Keratinocyte (primary cell): Measurements from ENCODE around the gene JPH2. TPM values are rescaled to one million over a fixed set of nuclear protein-coding genes. Genes with fewer than 3 reads are reported as not detected.

ENCODE experiments used
- DNase-seq: peaks from one replicate; pipeline ENCODE4 v3.0.0-alpha.2; 2011; ENCODE audit warnings: low read depth, missing footprints, low spot score
- FAIRE-seq: peaks from 2 replicates; lab custom pipeline; 2011; peaks lifted over from hg19 to GRCh38; lab: Jason Lieb, UNC
- H2AFZ ChIP-seq: 2 replicates; pipeline ENCODE4 v1.6.0; 2012; ENCODE audit warnings: low read length, control low read depth, inconsistent platforms; ENCODE audit not compliant: control insufficient read depth
- H3K27ac ChIP-seq: 2 replicates; pipeline ENCODE4 v1.5.1; 2011; ENCODE audit warnings: low read length; ENCODE audit not compliant: control insufficient read depth, insufficient read depth
- H3K27me3 ChIP-seq: 3 replicates; pipeline ENCODE4 v1.6.0; 2011; ENCODE audit warnings: low read length; ENCODE audit not compliant: control insufficient read depth, insufficient read depth; ENCODE audit errors: extremely low read depth
- H3K36me3 ChIP-seq, 2 experiments: 2 replicates in 1 of 2; 3 replicates in 1 of 2; pipeline ENCODE4 v1.5.1; 2011; ENCODE audit warnings: low read length in 2 of 2, mild to moderate bottlenecking in 1 of 2; ENCODE audit not compliant: control insufficient read depth in 2 of 2, insufficient read depth in 2 of 2; ENCODE audit errors: extremely low read depth in 1 of 2
- H3K4me1 ChIP-seq: 3 replicates; pipeline ENCODE4 v1.5.1; 2011; ENCODE audit warnings: low read length; ENCODE audit not compliant: control insufficient read depth, insufficient read depth; ENCODE audit errors: extremely low read depth
- H3K4me2 ChIP-seq: 3 replicates; pipeline ENCODE4 v1.6.0; 2011; ENCODE audit warnings: low read depth, low read length; ENCODE audit not compliant: control insufficient read depth, insufficient read depth; ENCODE audit errors: extremely low read depth
- H3K4me3 ChIP-seq, 3 experiments: fragments of 200-600 bp in 1 of 3; sonication (generic) in 1 of 3; 2 replicates in 2 of 3; 3 replicates in 1 of 3; pipeline ENCODE4 v1.5.1; 2011 to 2016; ENCODE audit warnings: low read length in 3 of 3, mild to moderate bottlenecking in 3 of 3, control low read depth in 2 of 3, inconsistent platforms in 1 of 3, low read depth in 1 of 3, mixed read lengths in 1 of 3, mixed run types in 1 of 3, moderate library complexity in 1 of 3; ENCODE audit not compliant: control insufficient read depth in 2 of 3, insufficient read depth in 2 of 3; ENCODE audit errors: extremely low read depth in 1 of 3
- H3K79me2 ChIP-seq: 2 replicates; pipeline ENCODE4 v1.6.0; 2012; ENCODE audit warnings: low read length; ENCODE audit not compliant: control insufficient read depth, insufficient read depth
- H3K9ac ChIP-seq: 3 replicates; pipeline ENCODE4 v1.6.0; 2011; ENCODE audit warnings: low read length; ENCODE audit not compliant: control insufficient read depth, insufficient read depth; ENCODE audit errors: extremely low read depth
- H3K9me1 ChIP-seq: 3 replicates; pipeline ENCODE4 v1.6.0; 2011; ENCODE audit warnings: low read length; ENCODE audit not compliant: control insufficient read depth, insufficient read depth; ENCODE audit errors: extremely low read depth
- H3K9me3 ChIP-seq: 2 replicates; pipeline ENCODE4 v1.5.1; 2012; ENCODE audit warnings: low read depth, low read length; ENCODE audit not compliant: control insufficient read depth
- H4K20me1 ChIP-seq: 3 replicates; pipeline ENCODE4 v1.6.0; 2011; ENCODE audit warnings: low read length; ENCODE audit not compliant: control insufficient read depth, insufficient read depth; ENCODE audit errors: extremely low read depth
- EZH2 ChIP-seq: IDR thresholded peaks from one replicate; pipeline ENCODE4 v1.6.1; 2012; ENCODE audit warnings: inconsistent platforms, mild to moderate bottlenecking, low read length, moderate library complexity
- dilution Hi-C: fragments of 300-500 bp; cut with MboI; formaldehyde crosslinking; loops from one replicate; pipeline ENCODE4 v1.7.0; 2020; ENCODE audit warnings: low sequenced_read_pairs; ENCODE audit not compliant: extremely low pct_ligation_motif_present
- polyA plus RNA-seq, 5 experiments: library from polyadenylated mRNA; depleted of rRNA in 3 of 5; stranded (reverse) in 3 of 5; stranded (forward) in 1 of 5; unstranded in 1 of 5; fragments of >200 nt; gene quantifications; 1 replicate in 1 of 5; 2 replicates in 3 of 5; 3 replicates in 1 of 5; pipeline versions ENCODE4 v1.2.1 to v1.2.3, GENCODE V29; 2011 to 2012; ENCODE audit warnings: missing spikeins in 2 of 5, low read depth in 1 of 5, low replicate concordance in 1 of 5
- TF ChIP-seq, protein P1 (sequence below), 3 experiments: IDR thresholded peaks in 1 of 3; conservative IDR thresholded peaks in 1 of 3; optimal IDR thresholded peaks in 1 of 3; 2 replicates in 2 of 3; 3 replicates in 1 of 3; pipeline versions ENCODE3 to v1.5.1; 2011; ENCODE audit warnings: low read length in 3 of 3, mild to moderate bottlenecking in 3 of 3, moderate library complexity in 2 of 3, control low read depth in 1 of 3, inconsistent platforms in 1 of 3; ENCODE audit not compliant: insufficient read depth in 2 of 3; ENCODE audit errors: extremely low read depth in 1 of 3

The JPH2 gene
- polyA plus RNA-seq, 1 donor (not counting 4 experiments of a cell fraction or from before 2014, with no cell fraction given), result 2.5 TPM

- Histone ChIP-seq H3K27me3 (no peaks in the 10 kb centered on the region), H3K9me1 (no peaks in the 10 kb centered on the region), H3K79me2 (peaks cover 68% of the 10 kb centered on the region), H3K9ac (no peak overlapping the region), H3K4me1 (peaks cover 40% of the 10 kb centered on the region), H3K27ac (no peak overlapping the region), H3K4me2 (no peak overlapping the region), H2AFZ (no peak overlapping the region), H3K9me3 (no peaks in the 10 kb centered on the region), H4K20me1 (peaks cover 2% of the 10 kb centered on the region), H3K4me3 (no peak overlapping the region), H3K36me3 (peaks cover 2 to 17% of the 10 kb centered on the region in 2 experiments)
- TF ChIP-seq EZH2, result no peak
- TF ChIP-seq, protein P1, sequence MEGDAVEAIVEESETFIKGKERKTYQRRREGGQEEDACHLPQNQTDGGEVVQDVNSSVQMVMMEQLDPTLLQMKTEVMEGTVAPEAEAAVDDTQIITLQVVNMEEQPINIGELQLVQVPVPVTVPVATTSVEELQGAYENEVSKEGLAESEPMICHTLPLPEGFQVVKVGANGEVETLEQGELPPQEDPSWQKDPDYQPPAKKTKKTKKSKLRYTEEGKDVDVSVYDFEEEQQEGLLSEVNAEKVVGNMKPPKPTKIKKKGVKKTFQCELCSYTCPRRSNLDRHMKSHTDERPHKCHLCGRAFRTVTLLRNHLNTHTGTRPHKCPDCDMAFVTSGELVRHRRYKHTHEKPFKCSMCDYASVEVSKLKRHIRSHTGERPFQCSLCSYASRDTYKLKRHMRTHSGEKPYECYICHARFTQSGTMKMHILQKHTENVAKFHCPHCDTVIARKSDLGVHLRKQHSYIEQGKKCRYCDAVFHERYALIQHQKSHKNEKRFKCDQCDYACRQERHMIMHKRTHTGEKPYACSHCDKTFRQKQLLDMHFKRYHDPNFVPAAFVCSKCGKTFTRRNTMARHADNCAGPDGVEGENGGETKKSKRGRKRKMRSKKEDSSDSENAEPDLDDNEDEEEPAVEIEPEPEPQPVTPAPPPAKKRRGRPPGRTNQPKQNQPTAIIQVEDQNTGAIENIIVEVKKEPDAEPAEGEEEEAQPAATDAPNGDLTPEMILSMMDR (optimal IDR thresholded peaks at IDR 0.05 in 1 of 3, IDR thresholded peaks at IDR 0.05 in 1 of 3, conservative IDR thresholded peaks at IDR 0.05 in 1 of 3; ENCODE audit: extremely low read depth in 1 of 3, insufficient read depth in 2 of 3, low read length in 3 of 3), result no peak
- DNase-seq (no peak), FAIRE-seq (no peak)
- dilution Hi-C loops, result no loop called here
Measured at GRCh38 chr20:44206132-44206531, 19.1 kb upstream of the JPH2 start.

DNA sequence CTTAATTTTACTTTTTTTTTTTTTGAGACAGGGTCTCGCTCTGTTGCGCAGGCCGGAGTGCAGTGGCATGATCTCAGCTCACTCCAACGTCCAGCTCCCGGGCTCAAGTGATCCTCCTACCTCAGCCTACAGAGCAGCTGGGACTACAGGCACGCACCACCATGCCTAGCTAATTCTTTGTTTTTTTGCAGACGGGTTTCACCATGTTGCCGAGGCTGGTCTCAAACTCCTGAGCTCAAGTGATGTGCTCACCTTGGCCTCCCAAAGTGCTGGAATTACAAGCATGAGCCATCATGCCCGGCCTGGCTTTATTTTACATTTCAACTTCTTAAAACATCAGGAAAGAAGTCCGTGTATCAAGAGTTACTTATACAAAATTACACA is 17.8 kb upstream of the JPH2 start:
- H3K9me3 ChIP-seq, result no peaks in the 10 kb centered on the region
- TF ChIP-seq EZH2, result no peak
- TF ChIP-seq, protein P1 (optimal IDR thresholded peaks at IDR 0.05 in 1 of 3, IDR thresholded peaks at IDR 0.05 in 1 of 3, conservative IDR thresholded peaks at IDR 0.05 in 1 of 3; ENCODE audit: extremely low read depth in 1 of 3, insufficient read depth in 2 of 3, low read length in 3 of 3), result no peak
- peak overlapping the region in 2 of 3 experiments; percentile 29 for H3K4me3 ChIP-seq
- dilution Hi-C loops, result no loop called here
- H3K27me3 ChIP-seq, result no peaks in the 10 kb centered on the region
- H3K36me3 ChIP-seq, result peaks cover 10 to 30% of the 10 kb centered on the region in 2 experiments
- FAIRE-seq, result no peak
- peak overlapping the region; percentile 38 for H3K9ac ChIP-seq
- H2AFZ ChIP-seq, result no peak overlapping the region
- peaks cover 71% of the 10 kb centered on the region for H3K79me2 ChIP-seq
- peaks cover under 1% of the 10 kb centered on the region for H4K20me1 ChIP-seq
- H3K4me1 ChIP-seq, result peaks cover 40% of the 10 kb centered on the region
- no peak for DNase-seq
- H3K27ac ChIP-seq, result peak overlapping the region; percentile 91
- H3K4me2 ChIP-seq, result peak overlapping the region; percentile 89
- H3K9me1 ChIP-seq, result no peaks in the 10 kb centered on the region
